HG03039 (cell line): ENCODE results near the gene ARPC1A.
"Not testable (repeated sequence)": the region's sequence is repeated elsewhere in the genome, so short reads cannot be mapped to it uniquely, and the experiment has no call there.

Experiments
- ATAC-seq: cut with Tn5 transposase; IDR thresholded peaks from one replicate; pipeline ENCODE4 v1.9.1; 2021; ENCODE audit warnings: mild to moderate bottlenecking, moderate library complexity; ENCODE audit not compliant: unreplicated experiment

Gene ARPC1A

GRCh38 chr7:99385564-99385963 lies 59.9 kb downstream of the ARPC1A start:
- no peak for ATAC-seq

- no peak for ATAC-seq
Observed at GRCh38 chr7:99386584-99387238, 61.0 kb downstream of the ARPC1A start.

GRCh38 chr7:99387239-99387635 lies 61.5 kb downstream of the ARPC1A start:
- ATAC-seq, result not testable (repeated sequence)

- no peak for ATAC-seq
Observed at GRCh38 chr7:99387912-99388311, 62.2 kb downstream of the ARPC1A start.

- ATAC-seq, result no peak
Observed at GRCh38 chr7:99389772-99390171, 64.1 kb downstream of the ARPC1A start.

GRCh38 chr7:99390941-99391602 lies 65.4 kb downstream of the ARPC1A start:
- ATAC-seq, result no peak

- ATAC-seq, result no peak
Observed at GRCh38 chr7:99392046-99392445, 66.3 kb downstream of the ARPC1A start.

GRCh38 chr7:99392659-99393354 lies 67.1 kb downstream of the ARPC1A start:
- peak; percentile 51 for ATAC-seq

GRCh38 chr7:99393355-99394187 lies 67.9 kb downstream of the ARPC1A start:
- ATAC-seq, result no peak

GRCh38 chr7:99394188-99394502 lies 68.4 kb downstream of the ARPC1A start:
- no peak for ATAC-seq

- no peak for ATAC-seq
Observed at GRCh38 chr7:99395616-99396327, 70.1 kb downstream of the ARPC1A start.

- ATAC-seq, result no peak
Observed at GRCh38 chr7:99396418-99397296, 71.0 kb downstream of the ARPC1A start.

GRCh38 chr7:99397297-99397983 lies 71.7 kb downstream of the ARPC1A start:
- ATAC-seq, result no peak

- ATAC-seq, result no peak
Observed at GRCh38 chr7:99398891-99399445, 73.3 kb downstream of the ARPC1A start.

GRCh38 chr7:99399597-99399996 lies 73.9 kb downstream of the ARPC1A start:
- ATAC-seq, result no peak

GRCh38 chr7:99402854-99403253 lies 77.2 kb downstream of the ARPC1A start:
- no peak for ATAC-seq

GRCh38 chr7:99403764-99404163 lies 78.1 kb downstream of the ARPC1A start:
- ATAC-seq, result no peak

- no peak for ATAC-seq
Observed at GRCh38 chr7:99404235-99404976, 78.7 kb downstream of the ARPC1A start.
